HG03045 (cell line): ENCODE data around the gene IPCEF1.
"Not testable (repeated sequence)": the region's sequence is repeated elsewhere in the genome, so short reads cannot be mapped to it uniquely, and the experiment has no call there.

Experiments used
- ATAC-seq: cut with Tn5 transposase; IDR thresholded peaks from one replicate; pipeline ENCODE4 v1.9.1; 2021; ENCODE audit warnings: mild to moderate bottlenecking, moderate library complexity; ENCODE audit not compliant: unreplicated experiment

The IPCEF1 gene

GRCh38 chr6:154249499-154250298 lies 106.9 kb downstream of the IPCEF1 start:
- peak; percentile 56 for ATAC-seq

GRCh38 chr6:154247119-154247861 lies 109.3 kb downstream of the IPCEF1 start:
- peak; percentile 34 for ATAC-seq

- ATAC-seq, result no peak
Observed at GRCh38 chr6:154246723-154247118, 109.9 kb downstream of the IPCEF1 start.

GRCh38 chr6:154245506-154245905 lies 111.1 kb downstream of the IPCEF1 start:
- no peak for ATAC-seq

GRCh38 chr6:154243793-154244750 lies 112.5 kb downstream of the IPCEF1 start:
- ATAC-seq, result no peak

- no peak for ATAC-seq
Observed at GRCh38 chr6:154242617-154243357, 113.8 kb downstream of the IPCEF1 start.

- no peak for ATAC-seq
Observed at GRCh38 chr6:154241581-154241980, 115.0 kb downstream of the IPCEF1 start.

- ATAC-seq, result not testable (repeated sequence)
Observed at GRCh38 chr6:154241061-154241460, 115.5 kb downstream of the IPCEF1 start.

- ATAC-seq, result no peak
Observed at GRCh38 chr6:154239392-154239791, 117.2 kb downstream of the IPCEF1 start.

- no peak for ATAC-seq
Observed at GRCh38 chr6:154238831-154239230, 117.8 kb downstream of the IPCEF1 start.

GRCh38 chr6:154236646-154237301 lies 119.8 kb downstream of the IPCEF1 start:
- ATAC-seq, result no peak

GRCh38 chr6:154234019-154234772 lies 122.4 kb downstream of the IPCEF1 start:
- ATAC-seq, result peak; percentile 50

- no peak for ATAC-seq
Observed at GRCh38 chr6:154233383-154233782, 123.2 kb downstream of the IPCEF1 start.

- ATAC-seq, result no peak
Observed at GRCh38 chr6:154232013-154232910, 124.3 kb downstream of the IPCEF1 start.

GRCh38 chr6:154230910-154231595 lies 125.5 kb downstream of the IPCEF1 start:
- ATAC-seq, result no peak

GRCh38 chr6:154230393-154230792 lies 126.2 kb downstream of the IPCEF1 start:
- ATAC-seq, result no peak

- peak; percentile 82 for ATAC-seq
Observed at GRCh38 chr6:154229786-154230185, 126.8 kb downstream of the IPCEF1 start.

GRCh38 chr6:154228521-154228905 lies 128.1 kb downstream of the IPCEF1 start:
- ATAC-seq, result no peak
